ENCODE data around the gene SLC27A1.

Gene SLC27A1

DNA sequence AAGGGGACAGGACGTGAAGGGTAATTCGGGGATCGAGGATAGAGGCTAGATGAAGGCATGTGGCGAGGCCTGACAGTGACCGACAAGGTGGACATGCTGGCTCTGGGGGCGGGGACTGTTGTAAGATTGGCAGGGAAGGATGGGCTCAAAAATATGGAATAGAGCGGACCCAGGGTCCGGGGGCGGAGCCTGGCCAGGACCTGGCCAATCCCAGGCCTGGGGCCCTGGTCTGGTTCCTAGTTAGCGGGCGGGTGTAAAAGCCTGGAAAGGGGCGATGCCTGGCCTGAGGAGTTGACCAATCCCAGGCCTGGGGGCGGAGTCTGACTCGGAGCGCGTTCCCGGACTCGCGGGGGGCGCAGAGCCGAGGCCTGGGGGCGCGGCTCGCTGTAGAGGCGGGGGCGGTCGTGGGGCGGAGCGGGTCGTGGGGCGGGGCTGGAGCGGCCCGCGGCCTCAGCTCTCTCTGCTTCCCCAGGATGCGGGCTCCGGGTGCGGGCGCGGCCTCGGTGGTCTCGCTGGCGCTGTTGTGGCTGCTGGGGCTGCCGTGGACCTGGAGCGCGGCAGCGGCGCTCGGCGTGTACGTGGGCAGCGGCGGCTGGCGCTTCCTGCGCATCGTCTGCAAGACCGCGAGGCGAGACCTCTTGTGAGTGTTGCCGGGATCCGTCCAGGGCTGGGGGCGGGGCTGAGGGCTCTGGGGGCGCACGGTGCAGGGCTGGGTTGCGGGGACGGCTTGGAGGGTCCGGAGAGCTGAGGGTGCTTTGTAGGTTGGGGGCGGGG lies at the start of gene SLC27A1:
SLC27A1 (plus strand) TSS at position 457 of the 774 bp plus-strand sequence; CDS start at position 474, 17 bp downstream.
- peak; percentile 75 for DNase-seq (ENCODE audit: low read depth)

DNA sequence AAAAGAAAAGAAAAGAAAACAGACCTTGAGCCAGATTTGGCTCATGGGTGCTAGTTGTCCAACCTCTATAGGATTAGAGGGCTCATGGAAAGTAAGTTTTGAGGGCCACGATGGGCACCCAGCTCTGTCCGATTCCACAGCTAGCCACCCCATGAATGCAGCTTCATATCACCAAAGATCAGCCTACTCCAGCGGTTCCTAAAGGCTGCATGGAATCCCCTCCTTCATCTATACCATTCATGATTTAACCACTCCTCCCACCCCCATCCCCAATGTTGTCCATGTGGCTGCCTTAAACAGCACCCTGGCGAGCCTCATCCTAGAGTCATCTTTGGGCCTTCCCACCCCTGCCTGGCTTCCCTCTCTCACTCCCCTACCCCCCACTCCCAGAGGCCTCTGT lies 48.4 kb upstream of the SLC27A1 start:
- DNase-seq (ENCODE audit: low read depth), result no peak

DNA sequence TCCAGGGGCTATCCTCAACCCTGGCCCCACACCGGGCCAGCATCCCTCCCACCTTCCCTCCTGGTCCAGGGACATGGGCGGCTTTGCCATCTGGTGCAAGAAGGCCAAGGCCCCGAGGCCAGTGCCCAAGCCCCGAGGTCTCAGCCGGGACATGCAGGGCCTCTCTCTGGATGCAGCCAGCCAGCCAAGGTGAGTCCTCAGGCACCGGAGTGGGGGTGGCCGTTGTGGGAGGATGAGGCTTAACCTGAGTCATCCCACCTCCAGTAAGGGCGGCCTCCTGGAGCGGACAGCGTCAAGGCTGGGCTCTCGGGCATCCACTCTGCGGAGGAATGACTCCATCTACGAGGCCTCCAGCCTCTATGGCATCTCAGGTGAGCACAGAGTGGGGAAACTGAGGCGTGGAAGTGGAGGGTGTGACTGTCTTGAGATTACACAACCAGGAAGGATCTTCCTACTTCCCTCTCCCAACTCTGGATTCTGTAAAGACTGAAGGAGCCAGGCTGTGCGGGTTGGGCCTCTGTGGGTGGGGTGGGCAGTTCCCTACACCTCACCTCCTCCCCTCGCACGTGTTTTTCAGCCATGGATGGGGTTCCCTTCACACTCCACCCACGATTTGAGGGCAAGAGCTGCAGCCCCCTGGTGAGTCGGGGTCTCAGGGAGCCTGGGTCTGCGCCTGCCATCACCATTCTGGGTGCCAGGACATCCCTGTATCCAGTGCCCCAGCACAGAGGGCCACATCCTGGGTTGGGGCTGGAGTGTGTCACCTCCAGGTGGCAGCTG lies 46.7 kb upstream of the SLC27A1 start:
- no peak for DNase-seq (ENCODE audit: low read depth)

DNA sequence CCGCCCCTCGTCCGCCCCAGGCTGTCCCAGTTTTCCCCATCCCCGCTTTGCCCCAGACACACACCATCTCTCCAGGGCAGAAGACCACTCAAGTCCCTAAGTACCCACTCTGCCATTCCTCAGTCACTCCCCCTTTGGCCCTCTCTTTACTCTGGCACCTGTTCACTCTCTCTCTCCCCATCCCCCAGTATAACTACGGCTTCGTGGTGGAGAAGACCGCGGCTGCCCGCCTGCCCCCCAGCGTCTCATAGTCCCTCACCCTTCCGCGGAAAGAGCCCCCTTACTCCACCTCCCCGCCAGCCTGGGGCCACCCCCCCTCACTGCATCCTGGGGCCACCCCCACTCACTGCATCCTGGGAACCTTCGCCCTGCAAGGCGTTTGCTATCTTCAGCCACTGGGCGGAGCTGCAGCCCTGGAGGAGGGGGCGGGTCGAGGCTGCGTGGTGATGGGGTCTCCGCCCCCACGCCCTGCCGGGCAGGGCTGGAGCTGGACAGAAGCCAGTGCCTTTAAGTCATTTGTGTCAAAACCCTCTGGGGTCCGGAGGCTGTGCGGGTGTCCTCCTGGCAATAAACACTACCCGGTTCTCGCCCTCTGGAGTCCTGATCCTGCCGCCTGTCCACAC lies 45.5 kb upstream of the SLC27A1 start:
- DNase-seq (ENCODE audit: low read depth), result no peak

DNA sequence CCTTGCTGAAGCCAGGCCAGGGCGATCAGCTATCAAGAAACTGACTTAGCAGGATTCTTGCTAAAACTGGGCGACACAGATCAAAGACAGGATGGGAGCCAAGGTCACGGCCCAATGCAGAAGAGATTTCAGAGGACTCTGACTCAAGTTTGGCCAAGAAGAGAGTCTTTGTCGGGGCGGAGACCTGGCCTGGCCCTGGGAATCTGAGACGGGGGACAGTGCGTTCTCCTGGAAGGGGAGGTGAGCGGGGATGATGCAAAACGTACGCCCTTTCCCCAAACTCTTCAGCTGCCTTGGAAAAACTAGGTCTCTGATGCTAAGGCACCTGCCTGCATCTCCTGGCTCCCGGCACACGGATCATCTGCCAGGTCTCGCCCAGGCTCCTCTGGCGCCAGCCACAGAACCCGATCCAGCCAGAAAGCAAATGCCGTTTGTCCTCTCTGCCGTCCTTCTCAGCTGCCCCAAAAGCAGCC lies 40.6 kb upstream of the SLC27A1 start:
- DNase-seq (ENCODE audit: low read depth), result no peak

- DNase-seq (ENCODE audit: low read depth), result no peak
These were observed 38.9 kb upstream of the SLC27A1 start for GRCh38 chr19:17431417-17431816.

GRCh38 chr19:17435218-17435617 lies 35.1 kb upstream of the SLC27A1 start:
- DNase-seq (ENCODE audit: low read depth), result no peak

GRCh38 chr19:17436094-17436873 lies 34.0 kb upstream of the SLC27A1 start:
- no peak for DNase-seq (ENCODE audit: low read depth)

- no peak for DNase-seq (ENCODE audit: low read depth)
These were observed 33.5 kb upstream of the SLC27A1 start for GRCh38 chr19:17436874-17437267.

DNA sequence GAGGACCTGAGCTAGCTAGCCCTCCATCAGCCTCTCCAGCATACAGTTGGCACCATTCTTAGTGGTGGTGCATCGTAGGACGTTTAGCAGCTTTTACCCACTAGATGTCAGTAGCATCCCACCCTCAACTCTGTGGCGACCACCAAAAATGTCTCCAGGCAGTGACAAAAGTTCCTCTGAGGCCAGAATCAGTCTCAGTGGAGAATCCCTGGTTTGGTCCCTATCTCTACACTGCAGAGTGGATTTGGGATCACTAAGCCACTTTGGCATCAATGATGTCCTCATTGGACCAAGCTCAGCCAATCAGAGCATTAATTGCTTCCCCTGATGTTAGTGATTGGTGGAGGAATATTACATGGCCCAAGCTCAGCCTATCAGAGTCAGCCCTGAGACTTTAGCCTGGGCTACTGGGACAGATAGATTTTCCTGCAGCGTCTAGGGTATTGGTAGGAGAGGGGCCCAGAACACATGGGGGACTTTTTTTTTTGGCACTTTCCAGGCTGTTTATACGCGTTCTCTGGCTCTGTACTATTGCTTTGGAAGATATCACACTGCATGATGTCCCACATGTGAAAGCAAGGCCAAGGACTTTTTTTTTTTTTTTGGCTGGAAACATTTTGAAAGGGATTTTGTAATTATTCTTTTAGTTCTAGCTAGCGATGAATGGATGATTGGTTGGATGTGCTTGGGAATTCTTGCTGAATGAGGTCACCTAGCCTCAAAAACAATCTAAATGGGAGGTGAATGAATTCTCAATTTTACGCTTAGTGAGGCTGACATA lies 28.9 kb upstream of the SLC27A1 start:
- DNase-seq (ENCODE audit: low read depth), result no peak

GRCh38 chr19:17445526-17446165 lies 24.7 kb upstream of the SLC27A1 start:
- no peak for DNase-seq (ENCODE audit: low read depth)

- no peak for DNase-seq (ENCODE audit: low read depth)
These were observed 22.6 kb upstream of the SLC27A1 start for GRCh38 chr19:17447704-17448130.

GRCh38 chr19:17448131-17448967 lies 22.0 kb upstream of the SLC27A1 start, which contains the start of gene TMEM221:
TMEM221 (minus strand) TSS chr19:17448668; CDS start chr19:17448462, 206 bp downstream.
- DNase-seq (ENCODE audit: low read depth), result no peak

DNA sequence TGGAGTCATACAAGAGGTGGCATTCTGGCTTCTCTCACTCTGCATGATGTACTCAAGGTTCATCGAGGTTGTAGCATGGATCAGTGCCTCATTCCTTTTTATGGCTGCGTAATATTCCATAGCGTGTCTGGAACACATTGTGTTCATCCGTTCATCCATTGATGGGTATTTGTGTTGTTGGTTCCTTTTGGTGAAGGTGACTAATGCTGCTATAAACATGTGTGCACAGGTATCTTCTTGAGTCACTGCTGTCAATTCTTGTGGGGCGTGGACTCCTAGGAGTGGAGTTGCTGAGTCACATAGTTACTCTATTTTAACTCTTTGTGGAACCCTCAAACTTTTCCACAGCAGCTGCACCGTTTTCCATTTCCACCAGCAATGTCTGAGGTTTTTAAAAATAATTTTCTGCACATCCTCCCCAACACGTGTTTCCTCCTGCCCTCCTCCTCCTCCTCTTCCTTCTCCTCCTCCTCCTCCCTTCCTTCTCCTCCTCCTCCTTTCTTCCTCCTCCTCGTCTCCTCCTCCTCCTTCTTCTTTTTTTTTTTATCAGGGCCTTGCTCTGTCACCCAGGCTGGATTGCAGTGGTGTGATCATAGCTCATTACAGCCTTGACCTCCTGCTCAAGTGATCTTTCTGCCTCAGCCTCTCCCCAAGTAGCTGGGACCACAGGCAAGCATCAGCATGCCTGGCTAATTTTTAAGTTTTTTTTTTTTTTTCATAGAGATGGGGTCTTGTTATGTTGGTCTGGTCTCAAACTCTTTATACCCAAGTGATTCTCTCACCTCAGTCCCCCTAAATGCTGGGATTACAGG lies 19.9 kb upstream of the SLC27A1 start:
- DNase-seq (ENCODE audit: low read depth), result no peak

DNA sequence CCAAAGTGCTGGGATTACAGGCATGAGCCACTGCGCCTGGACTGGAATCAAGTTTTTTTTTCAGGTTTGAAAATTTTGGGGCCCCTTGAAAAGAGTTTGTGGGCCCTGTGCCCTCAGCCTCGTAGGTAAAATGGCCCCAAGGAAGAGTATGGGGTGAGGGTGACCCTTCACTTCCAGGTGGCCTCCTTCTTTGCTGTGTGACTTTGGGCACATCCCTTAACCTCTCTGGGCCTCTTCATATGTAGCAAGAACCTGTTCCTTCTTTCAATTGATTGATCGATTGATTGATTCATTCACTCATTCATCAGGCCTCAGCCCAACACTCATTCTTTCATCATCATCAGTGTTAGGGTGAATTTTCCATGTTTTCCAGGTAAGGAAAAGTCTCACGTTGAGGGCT lies 18.5 kb upstream of the SLC27A1 start:
- DNase-seq (ENCODE audit: low read depth), result no peak

DNA sequence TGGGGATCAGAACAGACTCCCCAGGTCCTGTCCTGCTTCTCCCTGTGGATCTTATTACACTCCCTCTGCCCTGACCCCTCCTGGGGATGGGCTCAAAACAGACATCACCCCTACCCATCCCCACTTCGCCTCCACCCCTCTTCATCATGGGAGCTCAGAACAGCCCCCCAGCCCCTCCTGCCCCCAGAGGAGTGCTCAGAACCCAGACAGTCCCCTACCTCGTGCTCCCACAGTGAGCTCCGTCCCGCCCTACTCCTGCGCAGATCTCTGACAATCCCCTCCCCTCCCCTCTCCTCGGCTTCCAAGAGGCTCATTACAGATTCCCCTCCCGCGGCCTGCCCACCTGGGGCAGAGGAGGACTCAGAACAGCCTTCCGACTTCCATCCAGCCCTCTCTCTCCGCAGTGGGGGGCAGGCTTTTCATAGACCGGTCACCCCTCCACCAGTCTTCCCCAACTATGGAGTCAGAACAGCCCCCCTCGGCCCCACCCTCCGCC lies 15.7 kb upstream of the SLC27A1 start:
- no peak for DNase-seq (ENCODE audit: low read depth)

DNA sequence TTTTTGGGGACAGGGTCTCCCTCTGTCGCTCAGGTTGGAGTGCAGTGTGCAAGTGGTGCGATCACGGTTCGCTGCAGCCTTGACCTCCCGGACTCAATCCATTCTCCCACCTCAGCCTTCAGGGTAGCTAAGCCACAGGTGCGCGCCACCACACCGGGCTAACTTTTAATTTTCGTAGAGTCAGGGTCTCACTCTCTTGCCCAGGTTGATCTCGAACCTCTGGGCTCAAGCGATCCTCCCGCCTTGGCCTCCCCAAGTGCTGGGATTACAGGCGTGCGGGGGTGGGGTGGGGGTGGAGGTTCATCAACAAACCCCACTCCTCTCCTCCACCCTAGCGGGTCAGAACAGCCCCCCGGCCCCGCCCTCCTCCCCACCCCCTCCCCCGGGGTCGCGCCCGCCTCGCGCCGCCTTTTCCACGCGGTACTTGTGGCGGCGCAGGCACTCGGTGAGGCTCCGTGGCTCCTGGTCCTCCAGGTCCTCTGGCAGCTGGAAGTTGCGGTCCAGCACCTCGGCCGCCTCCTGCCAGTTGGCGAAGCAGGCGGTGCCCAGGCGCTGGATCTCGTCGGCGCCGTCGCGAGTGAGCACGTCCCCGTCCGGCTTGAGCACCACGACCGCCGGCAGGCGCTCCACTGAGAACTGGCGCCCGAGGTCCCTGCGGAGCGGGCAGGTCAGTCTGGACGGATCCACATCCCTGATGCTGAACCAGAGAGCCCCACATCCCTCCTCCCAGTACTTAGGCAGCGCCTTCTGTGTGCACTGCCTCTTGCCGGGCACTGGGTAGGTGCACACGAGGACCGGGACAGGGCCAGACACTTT lies 14.8 kb upstream of the SLC27A1 start:
- no peak for DNase-seq (ENCODE audit: low read depth)

- no peak for DNase-seq (ENCODE audit: low read depth)
These were observed 14.2 kb upstream of the SLC27A1 start for GRCh38 chr19:17456127-17456526.

Data from stimulated activated CD8-positive, alpha-beta memory T cell treated with anti-CD3 and anti-CD28 coated beads, Interleukin-15, amount 100 ng/mL, for 24 hours (primary cell).